ENCODE results near the gene UTP15. TPM values are rescaled to one million over a fixed set of nuclear protein-coding genes. Genes with fewer than 3 reads are reported as not detected.

UTP15 gene
- total and polyA plus RNA-seq, 10 of the 15 experiments (the other 5 are each of a cell fraction or from before 2014, with no cell fraction given), result 22.5 to 39.4 (median 29.6) TPM

DNA sequence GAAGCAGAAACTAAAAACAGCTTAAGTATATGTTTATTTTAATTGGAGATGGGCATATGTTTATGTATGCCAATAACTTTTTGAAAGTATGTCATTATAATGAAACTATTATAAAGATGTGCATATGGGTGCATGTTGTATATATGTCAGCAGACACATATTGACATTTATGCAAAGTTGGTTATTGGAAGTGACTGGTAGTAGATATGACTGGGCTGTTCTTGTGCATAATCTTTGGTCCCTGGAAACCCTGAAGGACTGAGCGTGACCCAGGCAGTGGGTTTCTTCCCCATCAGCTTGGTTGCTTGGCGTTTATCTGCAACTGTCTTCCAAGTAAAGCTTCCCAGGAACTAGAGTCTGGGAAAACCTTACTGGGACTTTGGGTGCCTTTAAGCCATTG lies 25.8 kb upstream of the UTP15 start:
- SMC1A ChIA-PET (ENCODE audit: uncharacterized antibody, unreplicated experiment), result interaction anchor here (1.1 kb wide), 1 partner anchor 23 kb away, joined by 3 read pairs; no protein-coding TSS in a partner anchor
- TF ChIP-seq CBX5 (IDR thresholded peaks at IDR 0.05; ENCODE audit: low read depth) (no peak), BACH1 (IDR thresholded peaks at IDR 0.05; ENCODE audit: borderline replicate concordance) (no peak), NRF1 (conservative IDR thresholded peaks at IDR 0.05; ENCODE audit: low read depth, low read length) (no peak), SPI1 (IDR thresholded peaks at IDR 0.05; ENCODE audit: borderline replicate concordance, insufficient read depth, low read depth, low read length) (no peak), PAX5 (IDR thresholded peaks at IDR 0.05; ENCODE audit: borderline replicate concordance, low read depth, low read length) (no peak), BHLHE40 (IDR thresholded peaks at IDR 0.05; ENCODE audit: borderline replicate concordance in 1 of 2, low read depth in 2 of 2, low read length in 1 of 2) (no peak), BCL11A (IDR thresholded peaks at IDR 0.05; ENCODE audit: low read depth, low read length) (no peak), REST (IDR thresholded peaks at IDR 0.05; ENCODE audit: low read depth, low read length) (no peak), JUND (IDR thresholded peaks at IDR 0.05; ENCODE audit: low read depth, low read length) (no peak), ATF7 (IDR thresholded peaks at IDR 0.05; ENCODE audit: low read depth) (no peak), BMI1 (IDR thresholded peaks at IDR 0.05; ENCODE audit: borderline replicate concordance) (no peak)
- TF ChIP-seq, protein P1, sequence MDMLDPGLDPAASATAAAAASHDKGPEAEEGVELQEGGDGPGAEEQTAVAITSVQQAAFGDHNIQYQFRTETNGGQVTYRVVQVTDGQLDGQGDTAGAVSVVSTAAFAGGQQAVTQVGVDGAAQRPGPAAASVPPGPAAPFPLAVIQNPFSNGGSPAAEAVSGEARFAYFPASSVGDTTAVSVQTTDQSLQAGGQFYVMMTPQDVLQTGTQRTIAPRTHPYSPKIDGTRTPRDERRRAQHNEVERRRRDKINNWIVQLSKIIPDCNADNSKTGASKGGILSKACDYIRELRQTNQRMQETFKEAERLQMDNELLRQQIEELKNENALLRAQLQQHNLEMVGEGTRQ (IDR thresholded peaks at IDR 0.05; ENCODE audit: borderline replicate concordance, low read depth, low read length), result no peak
- TF ChIP-seq, protein P2, sequence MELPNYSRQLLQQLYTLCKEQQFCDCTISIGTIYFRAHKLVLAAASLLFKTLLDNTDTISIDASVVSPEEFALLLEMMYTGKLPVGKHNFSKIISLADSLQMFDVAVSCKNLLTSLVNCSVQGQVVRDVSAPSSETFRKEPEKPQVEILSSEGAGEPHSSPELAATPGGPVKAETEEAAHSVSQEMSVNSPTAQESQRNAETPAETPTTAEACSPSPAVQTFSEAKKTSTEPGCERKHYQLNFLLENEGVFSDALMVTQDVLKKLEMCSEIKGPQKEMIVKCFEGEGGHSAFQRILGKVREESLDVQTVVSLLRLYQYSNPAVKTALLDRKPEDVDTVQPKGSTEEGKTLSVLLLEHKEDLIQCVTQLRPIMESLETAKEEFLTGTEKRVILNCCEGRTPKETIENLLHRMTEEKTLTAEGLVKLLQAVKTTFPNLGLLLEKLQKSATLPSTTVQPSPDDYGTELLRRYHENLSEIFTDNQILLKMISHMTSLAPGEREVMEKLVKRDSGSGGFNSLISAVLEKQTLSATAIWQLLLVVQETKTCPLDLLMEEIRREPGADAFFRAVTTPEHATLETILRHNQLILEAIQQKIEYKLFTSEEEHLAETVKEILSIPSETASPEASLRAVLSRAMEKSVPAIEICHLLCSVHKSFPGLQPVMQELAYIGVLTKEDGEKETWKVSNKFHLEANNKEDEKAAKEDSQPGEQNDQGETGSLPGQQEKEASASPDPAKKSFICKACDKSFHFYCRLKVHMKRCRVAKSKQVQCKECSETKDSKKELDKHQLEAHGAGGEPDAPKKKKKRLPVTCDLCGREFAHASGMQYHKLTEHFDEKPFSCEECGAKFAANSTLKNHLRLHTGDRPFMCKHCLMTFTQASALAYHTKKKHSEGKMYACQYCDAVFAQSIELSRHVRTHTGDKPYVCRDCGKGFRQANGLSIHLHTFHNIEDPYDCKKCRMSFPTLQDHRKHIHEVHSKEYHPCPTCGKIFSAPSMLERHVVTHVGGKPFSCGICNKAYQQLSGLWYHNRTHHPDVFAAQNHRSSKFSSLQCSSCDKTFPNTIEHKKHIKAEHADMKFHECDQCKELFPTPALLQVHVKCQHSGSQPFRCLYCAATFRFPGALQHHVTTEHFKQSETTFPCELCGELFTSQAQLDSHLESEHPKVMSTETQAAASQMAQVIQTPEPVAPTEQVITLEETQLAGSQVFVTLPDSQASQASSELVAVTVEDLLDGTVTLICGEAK (IDR thresholded peaks at IDR 0.05; ENCODE audit: borderline replicate concordance), result no peak
- CTCF ChIA-PET, result interaction anchor here (8.1 kb wide), 1 partner anchor 20 kb away, joined by 139 read pairs; no protein-coding TSS in a partner anchor
- DNase-seq (ENCODE audit: low read depth, low spot score), result no peak
- 3% methylated on average over 2 of the region's 2 CpGs for WGBS (ENCODE audit: insufficient coverage, insufficient replicate concordance, low lambda C conversion rate, missing lambda C conversion rate)
- no peaks in the 10 kb centered on the region for H3K36me3 ChIP-seq (ENCODE audit: control insufficient read depth in 2 of 2, insufficient read depth in 2 of 2, low read length in 1 of 2)
- no TSS peak for BruUV-seq (replicated peaks)
- ATAC-seq, result no peak
- RAD21 ChIA-PET (ENCODE audit: unreplicated experiment), result no interaction called here
- H3K4me2 ChIP-seq (ENCODE audit: control insufficient read depth, insufficient read depth), result no peak overlapping the region
- no peak overlapping the region for H3K9ac ChIP-seq (ENCODE audit: control insufficient read depth, insufficient read depth, low read length)
- POLR2A ChIA-PET, result interaction anchor here (0.7 kb wide), 1 partner anchor 1808 kb away, joined by 3 read pairs; no protein-coding TSS in a partner anchor
- no peak for FAIRE-seq
- intact Hi-C loops (cut with micrococcal nuclease; ENCODE audit: unreplicated experiment), result no loop called here
- no peak overlapping the region for H3K4me3 ChIP-seq
- H4K20me1 ChIP-seq (ENCODE audit: control insufficient read depth, insufficient read depth), result no peaks in the 10 kb centered on the region
- H3K4me1 ChIP-seq (ENCODE audit: control insufficient read depth, insufficient read depth, low read length), result no peaks in the 10 kb centered on the region
- H3K9me3 ChIP-seq (replicated peaks; ENCODE audit: control insufficient read depth, insufficient read depth, low read length), result no peaks in the 10 kb centered on the region
- no peaks in the 10 kb centered on the region for H3K79me2 ChIP-seq (ENCODE audit: control insufficient read depth, insufficient read depth, low read length)
- no peak overlapping the region for H2AFZ ChIP-seq (ENCODE audit: control insufficient read depth, low read depth, low read length)
- H3K27me3 ChIP-seq (replicated peaks in 1 of 2; ENCODE audit: control insufficient read depth in 2 of 2, insufficient read depth in 2 of 2, low read length in 1 of 2), result no peaks in the 10 kb centered on the region
- in situ Hi-C loops (cut with MboI), result no loop called here
- no peak overlapping the region for H3K27ac ChIP-seq (ENCODE audit: control insufficient read depth, insufficient read depth)

Measured in GM12878 (cell line).